IMR-90 (cell line): Measurements from ENCODE around the gene USP35. TPM values are rescaled to one million over a fixed set of nuclear protein-coding genes. Genes with fewer than 3 reads are reported as not detected.

Source experiments
- ATAC-seq: fragments of 200-7000 bp; cut with Tn5 transposase; 2 replicates; pipeline ENCODE4 v1.9.1; 2020; ENCODE audit warnings: low read depth, mild to moderate bottlenecking, moderate library complexity
- BruUV-seq: library from RNA; stranded (reverse); fragments of 400-500 nt; replicated peaks from 2 replicates; lab custom pipeline; 2021; lab: Mats Ljungman, UMichigan
- CTCF ChIA-PET: fragments of 300-600 bp; formaldehyde crosslinking; extraction: SDS; loops from one replicate; lab custom pipeline; 2021; ENCODE audit warnings: antibody characterized with exemption; lab: Yijun Ruan, JAX
- POLR2A ChIA-PET: fragments of 300-600 bp; sonication (Branson Sonifier 250); formaldehyde crosslinking; loops from one replicate; lab custom pipeline; 2022; ENCODE audit warnings: antibody characterized with exemption; ENCODE audit not compliant: unreplicated experiment; lab: Charles Lee
- DNase-seq: peaks from one replicate; pipeline ENCODE4 v3.0.0; 2013
- H2AFZ ChIP-seq: replicated peaks from 2 replicates; pipeline ENCODE3; 2013; ENCODE audit warnings: low read length, mild to moderate bottlenecking; ENCODE audit not compliant: poor library complexity
- H2AK5ac ChIP-seq: 2 replicates; pipeline ENCODE4 v1.6.1; 2013; ENCODE audit warnings: low read depth, low read length, inconsistent platforms
- H2AK9ac ChIP-seq: replicated peaks from 2 replicates; pipeline ENCODE3; 2013; ENCODE audit warnings: mild to moderate bottlenecking, low read depth, low read length, moderate library complexity; ENCODE audit not compliant: poor library complexity
- H2BK120ac ChIP-seq: 2 replicates; pipeline ENCODE4 v1.6.1; 2013; ENCODE audit warnings: low read depth, low read length, inconsistent platforms
- H2BK15ac ChIP-seq: 3 replicates; pipeline ENCODE4 v1.6.1; 2013; ENCODE audit warnings: low read depth, low read length, inconsistent platforms
- H2BK20ac ChIP-seq: 2 replicates; pipeline ENCODE4 v1.6.1; 2013; ENCODE audit warnings: low read depth, mild to moderate bottlenecking, inconsistent platforms, low read length, moderate library complexity
- H2BK5ac ChIP-seq: 2 replicates; pipeline ENCODE4 v1.6.1; 2013; ENCODE audit warnings: mild to moderate bottlenecking, low read depth, low read length, inconsistent platforms; ENCODE audit not compliant: poor library complexity, severe bottlenecking
- H3K14ac ChIP-seq: replicated peaks from 2 replicates; pipeline ENCODE4 v1.6.1; 2013; ENCODE audit warnings: low read depth, low read length, inconsistent platforms
- H3K18ac ChIP-seq: 2 replicates; pipeline ENCODE4 v1.6.1; 2013; ENCODE audit warnings: low read depth, low read length, control low read depth
- H3K23ac ChIP-seq: 2 replicates; pipeline ENCODE4 v1.6.1; 2013; ENCODE audit warnings: low read depth, low read length, inconsistent platforms
- H3K27ac ChIP-seq: 2 replicates; pipeline ENCODE4 v1.5.1; 2013; ENCODE audit warnings: mild to moderate bottlenecking, control low read depth, low read length; ENCODE audit not compliant: insufficient read depth
- H3K27me3 ChIP-seq: 2 replicates; pipeline ENCODE4 v1.6.1; 2013; ENCODE audit warnings: low read length; ENCODE audit not compliant: control insufficient read depth, insufficient read depth
- H3K36me3 ChIP-seq: 2 replicates; pipeline ENCODE4 v1.6.1; 2013; ENCODE audit warnings: low read length, mixed read lengths; ENCODE audit not compliant: control insufficient read depth, insufficient read depth
- H3K4ac ChIP-seq: 2 replicates; pipeline ENCODE4 v1.6.1; 2013; ENCODE audit warnings: low read depth, low read length, inconsistent platforms
- H3K4me1 ChIP-seq: 2 replicates; pipeline ENCODE4 v1.6.1; 2013; ENCODE audit warnings: low read length, mixed read lengths; ENCODE audit not compliant: control insufficient read depth, insufficient read depth
- H3K4me2 ChIP-seq: 2 replicates; pipeline ENCODE4 v1.6.1; 2013; ENCODE audit warnings: low read depth, mild to moderate bottlenecking, control low read depth, low read length, moderate library complexity
- H3K4me3 ChIP-seq: 2 replicates; pipeline ENCODE4 v1.5.1; 2013; ENCODE audit warnings: low read depth, mild to moderate bottlenecking, control low read depth, low read length, moderate library complexity; ENCODE audit not compliant: insufficient read depth
- H3K56ac ChIP-seq: 2 replicates; pipeline ENCODE4 v1.6.1; 2013; ENCODE audit warnings: low read length, inconsistent platforms; ENCODE audit not compliant: insufficient read depth; ENCODE audit errors: extremely low read depth
- H3K79me1 ChIP-seq, 2 experiments: 2 replicates each; pipeline ENCODE4 v1.6.1; 2013; ENCODE audit warnings: low read length in 2 of 2, inconsistent platforms in 1 of 2, low read depth in 1 of 2
- H3K9ac ChIP-seq: 2 replicates; pipeline ENCODE4 v1.6.1; 2013; ENCODE audit warnings: low read depth, low read length, control low read depth
- H3K9me1 ChIP-seq: 2 replicates; pipeline ENCODE4 v1.6.1; 2013; ENCODE audit warnings: low read length, inconsistent platforms; ENCODE audit not compliant: insufficient read depth
- H3K9me3 ChIP-seq: 2 replicates; pipeline ENCODE4 v1.6.1; 2013; ENCODE audit warnings: low read length; ENCODE audit not compliant: control insufficient read depth, insufficient read depth
- H4K20me1 ChIP-seq: 2 replicates; pipeline ENCODE4 v1.6.1; 2013; ENCODE audit warnings: low read length, inconsistent platforms; ENCODE audit not compliant: insufficient read depth
- H4K5ac ChIP-seq: 2 replicates; pipeline ENCODE4 v1.6.1; 2013; ENCODE audit warnings: mild to moderate bottlenecking, low read depth, low read length, control low read depth
- H4K8ac ChIP-seq, 2 experiments: 2 replicates each; pipeline ENCODE4 v1.6.1; 2013; ENCODE audit warnings: low read depth in 2 of 2, low read length in 2 of 2, control low read depth in 1 of 2, inconsistent platforms in 1 of 2
- H4K91ac ChIP-seq: 2 replicates; pipeline ENCODE4 v1.6.1; 2013; ENCODE audit warnings: low read depth, low read length, inconsistent platforms; ENCODE audit not compliant: insufficient read depth
- BHLHE40 ChIP-seq: fragments of 150-350 bp; IDR thresholded peaks from 2 replicates; pipeline ENCODE4 v1.6.1; 2016; ENCODE audit warnings: mild to moderate bottlenecking, low read depth, low read length
- CHD1 ChIP-seq: IDR thresholded peaks from 2 replicates; pipeline ENCODE4 v1.6.1; 2012; ENCODE audit warnings: low read depth, low read length, improper control_type of control experiment
- MXI1 ChIP-seq: IDR thresholded peaks from 2 replicates; pipeline ENCODE4 v1.6.1; 2012; ENCODE audit warnings: low read depth, mild to moderate bottlenecking, low read length, moderate library complexity, borderline replicate concordance
- RCOR1 ChIP-seq: IDR thresholded peaks from 2 replicates; pipeline ENCODE4 v1.6.1; 2012; ENCODE audit warnings: mild to moderate bottlenecking, low read length, improper control_type of control experiment; ENCODE audit not compliant: insufficient replicate concordance
- RFX5 ChIP-seq: IDR thresholded peaks from 2 replicates; pipeline ENCODE4 v1.8.0; 2012; ENCODE audit warnings: low read depth, mild to moderate bottlenecking, low read length, moderate library complexity
- SMC3 ChIP-seq: fragments of 150-350 bp; IDR thresholded peaks from 2 replicates; pipeline ENCODE4 v1.6.1; 2016; ENCODE audit warnings: low read depth, mild to moderate bottlenecking, antibody characterized with exemption, low read length, moderate library complexity
- WGBS, 2 experiments: methylation state at CpG; one replicate each; pipeline versions ENCODE4 v1.1.5 to v1.1.7; 2013; ENCODE audit warnings: missing lambda C conversion rate in 2 of 2; ENCODE audit not compliant: insufficient read length in 1 of 2; ENCODE audit errors: extremely low coverage in 2 of 2; 5-methylcytosine and 5-hydroxymethylcytosine counted together
- dilution Hi-C: fragments of 300-500 bp; cut with HindIII; formaldehyde crosslinking; loops from one replicate; pipeline ENCODE4 v1.14.3; 2018; ENCODE audit warnings: low sequenced_read_pairs; ENCODE audit not compliant: unreplicated experiment
- in situ Hi-C: fragments of 300-500 bp; cut with MboI; formaldehyde crosslinking; loops from 3 replicates; pipeline ENCODE4 v1.14.3; 2019; ENCODE audit warnings: low sequenced_read_pairs, inconsistent platforms, mixed read lengths
- intact Hi-C: fragments of 100-400 bp; cut with micrococcal nuclease; formaldehyde crosslinking; loops from 2 replicates; pipeline ENCODE4 v1.10.0; 2022
- polyA plus RNA-seq, 3 experiments: library from polyadenylated mRNA; depleted of rRNA; stranded (reverse); fragments of >200 nt; gene quantifications; 2 replicates each; pipeline ENCODE4 v1.2.3, GENCODE V29; 2012; ENCODE audit warnings: low replicate concordance in 1 of 3
- total RNA-seq: library from RNA; depleted of rRNA; stranded (reverse); fragments of >200 nt; gene quantifications from 2 replicates; pipeline ENCODE4 v1.2.3, GENCODE V29; 2012

Gene USP35
- total and polyA plus RNA-seq, 2 of the 4 experiments (the other 2 are of a cell fraction), result 2.7 to 11.3 TPM

DNA sequence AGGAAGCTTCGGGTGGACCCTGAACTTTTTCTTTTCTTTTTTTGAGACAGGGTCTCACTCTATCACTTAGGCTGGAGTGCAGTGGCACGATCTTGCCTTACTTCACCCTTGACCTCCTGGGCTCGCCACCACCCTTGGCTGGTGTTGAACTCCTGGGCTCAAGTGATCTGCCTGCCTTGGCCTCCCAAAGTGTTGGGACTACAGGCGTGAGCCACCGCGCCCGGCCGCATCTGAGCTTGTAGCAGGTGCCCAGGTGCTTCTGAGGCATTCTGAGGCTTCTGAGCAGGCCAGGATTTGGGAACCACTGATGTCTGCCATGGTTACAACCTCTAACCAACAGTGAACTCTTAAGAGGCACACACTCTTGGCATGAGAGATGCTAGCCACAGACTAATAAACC lies 5.1 kb downstream of the USP35 start:
- 98% methylated on average over 6 of the region's 8 CpGs; no CpG with 5 or more reads in 1 of the 2 experiments for WGBS, 2 experiments
- no peak overlapping the region for H3K23ac ChIP-seq
- no peak overlapping the region for H3K18ac ChIP-seq
- H3K27me3 ChIP-seq, result no peaks in the 10 kb centered on the region
- H3K4ac ChIP-seq, result no peak overlapping the region
- dilution Hi-C loops (no loop called here), intact Hi-C loops (no loop called here), in situ Hi-C loops (no loop called here)
- BruUV-seq, result no TSS peak
- no peak overlapping the region for H4K8ac ChIP-seq
- no peak overlapping the region for H2AK9ac ChIP-seq
- ChIA-PET CTCF (no interaction called here), POLR2A (no interaction called here)
- no peak overlapping the region for H2AFZ ChIP-seq
- H3K4me3 ChIP-seq, result no peak overlapping the region
- ATAC-seq (no peak), DNase-seq (no peak)
- H2BK120ac ChIP-seq, result no peak overlapping the region
- no peak overlapping the region for H3K14ac ChIP-seq
- H2AK5ac ChIP-seq, result no peak overlapping the region
- H3K27ac ChIP-seq, result no peak overlapping the region
- no peak overlapping the region for H2BK5ac ChIP-seq
- H3K36me3 ChIP-seq, result peaks cover 12% of the 10 kb centered on the region; the same call in 1 of the 2 replicates
- H4K91ac ChIP-seq, result no peak overlapping the region
- no peak overlapping the region for H4K5ac ChIP-seq
- H3K4me1 ChIP-seq, result peaks cover 7% of the 10 kb centered on the region
- peaks cover 45 to 88% of the 10 kb centered on the region in 2 experiments for H3K79me1 ChIP-seq
- no peaks in the 10 kb centered on the region for H3K9me3 ChIP-seq
- H3K9me1 ChIP-seq, result peaks cover 15% of the 10 kb centered on the region
- no peak overlapping the region for H3K56ac ChIP-seq
- no peak overlapping the region for H3K9ac ChIP-seq
- TF ChIP-seq RCOR1 (no peak), RFX5 (no peak), MXI1 (no peak), SMC3 (no peak), BHLHE40 (no peak), CHD1 (no peak)
- H2BK15ac ChIP-seq, result no peak overlapping the region
- no peak overlapping the region for H3K4me2 ChIP-seq
- no peak overlapping the region for H2BK20ac ChIP-seq
- H4K20me1 ChIP-seq, result peaks cover 47% of the 10 kb centered on the region
